OCI-M2 (cell line): ENCODE data around the gene CAMK4.
"Not testable (repeated sequence)": the region's sequence is repeated elsewhere in the genome, so short reads cannot be mapped to it uniquely, and the experiment has no call there.

Experiments
- DNase-seq: peaks from one replicate; lab custom pipeline; 2025; ENCODE audit not compliant: unreplicated experiment; lab: John Stamatoyannopoulos, UW

CAMK4 gene

GRCh38 chr5:111379391-111379816, 155.2 kb downstream of the CAMK4 start:
- no peak for DNase-seq

- DNase-seq = no peak
Observed at GRCh38 chr5:111383288-111383970, 159.2 kb downstream of the CAMK4 start.

GRCh38 chr5:111384220-111384619, 160.0 kb downstream of the CAMK4 start:
- no peak for DNase-seq

- DNase-seq = no peak
Observed at GRCh38 chr5:111385051-111385450, 160.9 kb downstream of the CAMK4 start.

GRCh38 chr5:111385970-111386831, 162.0 kb downstream of the CAMK4 start:
- DNase-seq = no peak

- no peak for DNase-seq
Observed at GRCh38 chr5:111386832-111387162, 162.6 kb downstream of the CAMK4 start.

GRCh38 chr5:111387361-111387760, 163.2 kb downstream of the CAMK4 start:
- DNase-seq = no peak

GRCh38 chr5:111389390-111390082, 165.4 kb downstream of the CAMK4 start:
- DNase-seq = no peak

GRCh38 chr5:111392181-111392580, 168.0 kb downstream of the CAMK4 start:
- no peak for DNase-seq

- no peak for DNase-seq
Observed at GRCh38 chr5:111394586-111394985, 170.4 kb downstream of the CAMK4 start.

- no peak for DNase-seq
Observed at GRCh38 chr5:111398013-111398412, 173.8 kb downstream of the CAMK4 start.

GRCh38 chr5:111399113-111399512, 174.9 kb downstream of the CAMK4 start:
- DNase-seq = no peak

GRCh38 chr5:111401906-111402305, 177.7 kb downstream of the CAMK4 start:
- no peak for DNase-seq

- DNase-seq = no peak
Observed at GRCh38 chr5:111404270-111404769, 180.1 kb downstream of the CAMK4 start.

GRCh38 chr5:111407562-111407961, 183.4 kb downstream of the CAMK4 start:
- DNase-seq = no peak

GRCh38 chr5:111408817-111409216, 184.6 kb downstream of the CAMK4 start:
- no peak for DNase-seq

- not testable (repeated sequence) for DNase-seq
Observed at GRCh38 chr5:111409266-111409665, 185.1 kb downstream of the CAMK4 start.

GRCh38 chr5:111410067-111410466, 185.9 kb downstream of the CAMK4 start:
- not testable (repeated sequence) for DNase-seq

- no peak for DNase-seq
Observed at GRCh38 chr5:111411301-111411700, 187.1 kb downstream of the CAMK4 start.

GRCh38 chr5:111412593-111412992, 188.4 kb downstream of the CAMK4 start:
- no peak for DNase-seq

GRCh38 chr5:111415053-111415452, 190.9 kb downstream of the CAMK4 start:
- no peak for DNase-seq

GRCh38 chr5:111422245-111422644, 198.1 kb downstream of the CAMK4 start:
- DNase-seq = no peak
